PC-3 (cell line): ENCODE measurements around the gene NUTF2. TPM values are rescaled to one million over a fixed set of nuclear protein-coding genes. Genes with fewer than 3 reads are reported as not detected.

Experiments used
- ATAC-seq: fragments of 200-7000 bp; cut with Tn5 transposase; 2 replicates; pipeline ENCODE4 v1.9.1; 2020; ENCODE audit warnings: mild to moderate bottlenecking, moderate library complexity
- BruUV-seq: library from RNA; stranded (reverse); fragments of 400-500 nt; replicated peaks from 2 replicates; lab custom pipeline; 2021; lab: Mats Ljungman, UMichigan
- CTCF ChIA-PET: fragments of 300-600 bp; sonication (Branson Sonifier 250); formaldehyde crosslinking; loops from one replicate; lab custom pipeline; 2022; ENCODE audit warnings: antibody characterized with exemption; lab: Charles Lee
- POLR2A ChIA-PET: fragments of 300-600 bp; sonication (Branson Sonifier 250); formaldehyde crosslinking; loops from one replicate; lab custom pipeline; 2022; ENCODE audit warnings: antibody characterized with exemption; ENCODE audit not compliant: unreplicated experiment; lab: Charles Lee
- DNase-seq: peaks from one replicate; pipeline ENCODE4 v3.0.0-alpha.2; 2015
- H2AFZ ChIP-seq: fragments of 300-600 bp; sonication (generic); 2 replicates; pipeline ENCODE4 v1.6.0; 2016; ENCODE audit warnings: antibody characterized with exemption, low read length
- H3F3A ChIP-seq: fragments of 300-600 bp; sonication (generic); one replicate; pipeline ENCODE4 v1.6.0; 2017; ENCODE audit warnings: antibody characterized with exemption, low read length, control low read depth, mild to moderate bottlenecking; ENCODE audit not compliant: unreplicated experiment
- H3K27ac ChIP-seq: fragments of 300-600 bp; sonication (generic); 2 replicates; pipeline ENCODE4 v1.5.1; 2016; ENCODE audit warnings: mild to moderate bottlenecking, low read length
- H3K27me3 ChIP-seq: fragments of 300-600 bp; sonication (generic); 2 replicates; pipeline ENCODE4 v1.6.1; 2016; ENCODE audit warnings: low read length, mixed read lengths
- H3K36me3 ChIP-seq: fragments of 300-600 bp; sonication (generic); 2 replicates; pipeline ENCODE4 v1.6.1; 2016; ENCODE audit warnings: low read depth, mixed run types, low read length, mixed read lengths
- H3K4me1 ChIP-seq: fragments of 300-600 bp; sonication (generic); 2 replicates; pipeline ENCODE4 v1.5.1; 2016; ENCODE audit warnings: low read length; ENCODE audit not compliant: insufficient read depth
- H3K4me2 ChIP-seq: fragments of 300-600 bp; sonication (generic); 2 replicates; pipeline ENCODE4 v1.6.0; 2016; ENCODE audit warnings: low read length
- H3K4me3 ChIP-seq: fragments of 300-600 bp; sonication (generic); 2 replicates; pipeline ENCODE4 v1.5.1; 2016; ENCODE audit warnings: mild to moderate bottlenecking, low read length, mixed read lengths
- H3K79me2 ChIP-seq: fragments of 300-600 bp; sonication (generic); 2 replicates; pipeline ENCODE4 v1.6.1; 2017; ENCODE audit warnings: low read length, mixed read lengths
- H3K9ac ChIP-seq: fragments of 300-600 bp; sonication (generic); 2 replicates; pipeline ENCODE4 v1.6.0; 2016; ENCODE audit warnings: mild to moderate bottlenecking, low read length
- H3K9me2 ChIP-seq: fragments of 300-600 bp; sonication (generic); replicated peaks from 2 replicates; pipeline ENCODE4 v1.6.1; 2016; ENCODE audit warnings: mixed run types, low read length, mixed read lengths
- H3K9me3 ChIP-seq: fragments of 300-600 bp; sonication (generic); 2 replicates; pipeline ENCODE4 v1.6.1; 2016; ENCODE audit warnings: low read length, mixed read lengths
- H4K20me1 ChIP-seq: fragments of 300-600 bp; sonication (generic); 2 replicates; pipeline ENCODE4 v1.6.1; 2016; ENCODE audit warnings: low read length, mixed read lengths
- CTCF ChIP-seq: fragments of 300-600 bp; sonication (generic); conservative IDR thresholded peaks from 2 replicates; pipeline ENCODE4 v1.5.1; 2017; ENCODE audit warnings: antibody characterized with exemption, low read depth, mild to moderate bottlenecking, low read length
- EZH2 ChIP-seq: fragments of 300-600 bp; sonication (generic); IDR thresholded peaks from one replicate; pipeline ENCODE4 v1.6.1; 2017; ENCODE audit warnings: antibody characterized with exemption, mild to moderate bottlenecking, low read length; ENCODE audit not compliant: unreplicated experiment
- EZH2phosphoT487 ChIP-seq: fragments of 300-600 bp; sonication (generic); IDR thresholded peaks from 2 replicates; pipeline ENCODE4 v1.6.1; 2018; ENCODE audit warnings: mild to moderate bottlenecking, antibody characterized with exemption, low read length, borderline replicate concordance
- intact Hi-C: fragments of 100-400 bp; cut with micrococcal nuclease; formaldehyde crosslinking; loops from 2 replicates; pipeline ENCODE4 v1.9.0; 2023
- total RNA-seq: library from RNA; depleted of rRNA; stranded (reverse); fragments of >200 nt; gene quantifications from 2 replicates; pipeline ENCODE4 v1.2.3, GENCODE V29; 2014

The NUTF2 gene
- total RNA-seq, 1 experiment from 2014 or later: 167 TPM

- DNase-seq: no peak
- Histone ChIP-seq H3K27ac (no peak overlapping the region), H3K4me2 (no peak overlapping the region), H3K9me2 (no peaks in the 10 kb centered on the region), H4K20me1 (peaks cover 15% of the 10 kb centered on the region), H2AFZ (no peak overlapping the region), H3K9ac (no peak overlapping the region), H3F3A (no peaks in the 10 kb centered on the region), H3K9me3 (no peaks in the 10 kb centered on the region), H3K36me3 (peaks cover 4% of the 10 kb centered on the region; the same call in 1 of the 2 replicates), H3K27me3 (no peaks in the 10 kb centered on the region), H3K4me3 (no peak overlapping the region), H3K79me2 (peaks cover 34% of the 10 kb centered on the region), H3K4me1 (peaks cover 10% of the 10 kb centered on the region; the same call in 1 of the 2 replicates)
- ATAC-seq: no peak
- no TSS peak for BruUV-seq
- POLR2A ChIA-PET: no interaction called here
- TF ChIP-seq CTCF: no peak
- no peak for TF ChIP-seq EZH2
- CTCF ChIA-PET: interaction anchor here (0.6 kb wide), 1 partner anchor 38 kb away, joined by 3 read pairs; no protein-coding TSS in a partner anchor
- intact Hi-C loops: no loop called here
Measured at GRCh38 chr16:67871256-67871655, 24.5 kb downstream of the NUTF2 start.

DNA sequence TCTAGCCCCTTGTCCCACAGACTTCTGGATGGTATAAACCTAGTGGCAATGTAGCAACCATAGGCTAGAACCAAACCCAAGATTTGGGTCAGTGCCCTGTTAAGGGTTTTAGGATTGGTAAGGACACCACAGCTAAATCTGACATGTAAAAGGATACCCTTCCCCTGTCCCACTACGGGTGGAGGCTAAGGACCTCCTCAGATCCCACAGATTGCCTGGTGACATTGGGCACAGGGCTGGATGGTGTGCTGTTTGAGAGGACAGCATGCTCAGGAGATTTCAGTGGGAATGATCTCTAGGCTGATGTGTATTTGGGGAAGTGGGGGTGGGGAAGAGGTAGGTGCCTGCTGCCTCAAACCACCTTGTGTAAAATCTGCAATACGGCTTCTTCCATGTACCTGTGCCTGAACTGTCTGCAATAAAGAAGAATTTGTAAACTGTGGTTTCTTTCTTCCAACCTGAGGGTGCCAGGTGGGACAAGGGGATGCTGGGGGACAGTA is 25.4 kb downstream of the NUTF2 start:
- 0 out of 2 replicates have a peak overlapping the region, but pooled peaks have one; percentile 8 for H3K27ac ChIP-seq
- intact Hi-C loops: no loop called here
- no peaks in the 10 kb centered on the region for H3K9me2 ChIP-seq
- peak overlapping the region; percentile 95 for H3K4me2 ChIP-seq
- H3K27me3 ChIP-seq: no peaks in the 10 kb centered on the region
- peaks cover 10% of the 10 kb centered on the region; the same call in 1 of the 2 replicates for H3K4me1 ChIP-seq
- peaks cover 42% of the 10 kb centered on the region for H3K79me2 ChIP-seq
- no peak for ATAC-seq
- no TSS peak for BruUV-seq
- peaks cover 10% of the 10 kb centered on the region for H3K36me3 ChIP-seq
- H2AFZ ChIP-seq: no peak overlapping the region
- ChIA-PET CTCF (no interaction called here), POLR2A (no interaction called here)
- no peaks in the 10 kb centered on the region for H3K9me3 ChIP-seq
- TF ChIP-seq EZH2 (no peak), EZH2phosphoT487 (no peak), CTCF (no peak)
- no peaks in the 10 kb centered on the region for H3F3A ChIP-seq
- peaks cover 16% of the 10 kb centered on the region for H4K20me1 ChIP-seq
- H3K9ac ChIP-seq: no peak overlapping the region
- no peak overlapping the region for H3K4me3 ChIP-seq
- DNase-seq: no peak
